Posterior vena cava (tissue), 2 donors: ENCODE data around the gene SLC66A2. TPM values are rescaled to one million over a fixed set of nuclear protein-coding genes. Genes with fewer than 3 reads are reported as not detected.

Experiments
- DNase-seq: peaks from one replicate; pipeline ENCODE4 v3.0.0-alpha.2; 2020; ENCODE audit warnings: low spot score
- intact Hi-C, 2 donors: fragments of 100-400 bp; cut with DNase I; formaldehyde crosslinking; loops; one replicate each; pipeline versions ENCODE4 v1.14.1 to v1.14.2; 2022 to 2023
- total RNA-seq, 2 donors: library from RNA; stranded (reverse); fragmentation: NEBNext Ultra II Directional; extraction: Animal tissue kit (Norgen Biotek cat#: 25700); gene quantifications; one replicate each; pipeline ENCODE4 v1.2.1, GENCODE V29; 2021
- donor health status: DM: yes; HTN: yes; CAD: no.
- donor health status: DM: yes; HTN: yes; CAD: no.

The SLC66A2 gene
- total RNA-seq, 2 donors from 2014 or later = 32.0 to 36.8 TPM

- intact Hi-C loops = no loop called here
- peak; percentile 53 for DNase-seq
These were observed 87.3 kb downstream of the SLC66A2 start for GRCh38 chr18:79864006-79864725.

- intact Hi-C loops = no loop called here
- peak; percentile 79 for DNase-seq
These were observed 88.1 kb downstream of the SLC66A2 start for GRCh38 chr18:79863161-79864005.

GRCh38 chr18:79862562-79862961 lies 88.9 kb downstream of the SLC66A2 start:
- intact Hi-C loops = no loop called here
- DNase-seq = no peak

GRCh38 chr18:79861687-79862086 lies 89.8 kb downstream of the SLC66A2 start:
- intact Hi-C loops = no loop called here

GRCh38 chr18:79859314-79859713 lies 92.1 kb downstream of the SLC66A2 start:
- DNase-seq = no peak
- intact Hi-C loops = no loop called here

More at GRCh38 chr18:79861687-79862086, 89.8 kb downstream of the SLC66A2 start:
- DNase-seq = no peak

GRCh38 chr18:79857082-79857671 lies 94.3 kb downstream of the SLC66A2 start:
- DNase-seq = peak; percentile 22
- intact Hi-C loops = no loop called here

GRCh38 chr18:79856119-79857007 lies 95.1 kb downstream of the SLC66A2 start:
- intact Hi-C loops = no loop called here
- peak; percentile 61 for DNase-seq

GRCh38 chr18:79855147-79855933 lies 96.1 kb downstream of the SLC66A2 start:
- peak; percentile 60 for DNase-seq
- intact Hi-C loops = no loop called here

- peak; percentile 71 for DNase-seq
- intact Hi-C loops = no loop called here
These were observed 97.5 kb downstream of the SLC66A2 start for GRCh38 chr18:79853993-79854364.

GRCh38 chr18:79853303-79853992 lies 98.0 kb downstream of the SLC66A2 start:
- intact Hi-C loops = no loop called here
- peak; percentile 58 for DNase-seq

GRCh38 chr18:79852561-79853302 lies 98.7 kb downstream of the SLC66A2 start:
- DNase-seq = peak; percentile 73
- intact Hi-C loops = no loop called here

Other genes starting within 250 kb of the SLC66A2 start
- under 1 TPM; 0.38 to 0.56 TPM for gene KCNG2, start 153.7 kb downstream of the SLC66A2 start, total RNA-seq
- gene HSBP1L1, start 13.0 kb upstream of the SLC66A2 start, total RNA-seq = 1 to 10 TPM; 3.9 to 5.9 TPM
- 10 to 100 TPM; 65.8 to 79.0 TPM for gene TXNL4A, start 36.9 kb upstream of the SLC66A2 start, total RNA-seq
- 10 to 100 TPM; 15.8 to 17.4 TPM for gene RBFA, start 82.8 kb upstream of the SLC66A2 start, total RNA-seq
- gene ADNP2, start 157.6 kb upstream of the SLC66A2 start, total RNA-seq = 10 to 100 TPM; 15.3 to 19.6 TPM